ENCODE results near the gene RMDN3.

DNA sequence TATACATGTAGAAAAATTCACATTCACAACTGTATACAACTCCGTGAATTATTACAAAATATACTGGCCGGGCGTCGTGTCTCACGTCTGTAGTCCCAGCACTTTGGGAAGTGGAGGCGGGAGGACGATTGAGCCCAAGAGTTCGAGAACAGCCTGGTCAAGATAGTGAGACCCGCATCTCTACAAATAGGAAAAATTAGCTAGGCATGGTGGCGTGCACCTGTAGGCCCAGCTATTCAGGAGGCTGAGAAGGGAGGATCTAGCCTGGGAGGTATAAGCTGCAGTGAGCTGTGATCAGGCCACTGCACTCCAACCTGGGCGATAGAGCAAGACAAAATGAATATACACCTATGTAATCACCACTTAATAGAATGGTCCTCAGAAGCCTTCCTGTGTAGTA lies 58.8 kb downstream of the RMDN3 start:
- TF ChIP-seq, protein P1, sequence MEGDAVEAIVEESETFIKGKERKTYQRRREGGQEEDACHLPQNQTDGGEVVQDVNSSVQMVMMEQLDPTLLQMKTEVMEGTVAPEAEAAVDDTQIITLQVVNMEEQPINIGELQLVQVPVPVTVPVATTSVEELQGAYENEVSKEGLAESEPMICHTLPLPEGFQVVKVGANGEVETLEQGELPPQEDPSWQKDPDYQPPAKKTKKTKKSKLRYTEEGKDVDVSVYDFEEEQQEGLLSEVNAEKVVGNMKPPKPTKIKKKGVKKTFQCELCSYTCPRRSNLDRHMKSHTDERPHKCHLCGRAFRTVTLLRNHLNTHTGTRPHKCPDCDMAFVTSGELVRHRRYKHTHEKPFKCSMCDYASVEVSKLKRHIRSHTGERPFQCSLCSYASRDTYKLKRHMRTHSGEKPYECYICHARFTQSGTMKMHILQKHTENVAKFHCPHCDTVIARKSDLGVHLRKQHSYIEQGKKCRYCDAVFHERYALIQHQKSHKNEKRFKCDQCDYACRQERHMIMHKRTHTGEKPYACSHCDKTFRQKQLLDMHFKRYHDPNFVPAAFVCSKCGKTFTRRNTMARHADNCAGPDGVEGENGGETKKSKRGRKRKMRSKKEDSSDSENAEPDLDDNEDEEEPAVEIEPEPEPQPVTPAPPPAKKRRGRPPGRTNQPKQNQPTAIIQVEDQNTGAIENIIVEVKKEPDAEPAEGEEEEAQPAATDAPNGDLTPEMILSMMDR (IDR thresholded peaks at IDR 0.05) = no peak
- TF ChIP-seq POLR2A (IDR thresholded peaks at IDR 0.05) = no peak
- TF ChIP-seq POLR2AphosphoS5 (IDR thresholded peaks at IDR 0.05) = no peak
- TF ChIP-seq EP300 (IDR thresholded peaks at IDR 0.05) = no peak
